Measurements from ENCODE around the gene EGFL7.

EGFL7 gene
- long read RNA-seq, donor 1, transcript EGFL7-202 (9 exons, 1,282 nt) = major isoform, 17 of 48 reads
- long read RNA-seq, donor 1, transcript EGFL7-204 (10 exons, 1,529 nt) = minor isoform, 13 of 48 reads
- long read RNA-seq, donor 1, partial matches to known transcripts = 17 of 48 reads
- long read RNA-seq, donor 1, other reads (novel, unspliced or antisense) = 0 of 48 reads
- long read RNA-seq, donor 2, transcript EGFL7-204 (10 exons, 1,529 nt) = minor isoform, 12 of 80 reads
- long read RNA-seq, donor 2, transcript EGFL7-202 (9 exons, 1,282 nt) = major isoform, 18 of 80 reads
- long read RNA-seq, donor 2, partial matches to known transcripts = 43 of 80 reads
- long read RNA-seq, donor 2, other reads (novel, unspliced or antisense) = 5 of 80 reads
- long read RNA-seq, donor 3, transcript EGFL7-204 (10 exons, 1,529 nt) = major isoform, 5 of 11 reads
- long read RNA-seq, donor 3, partial matches to known transcripts = 6 of 11 reads
- long read RNA-seq, donor 3, other reads (novel, unspliced or antisense) = 0 of 11 reads
- long read RNA-seq, donor 4, transcript EGFL7-204 (10 exons, 1,529 nt) = major isoform, 10 of 38 reads
- long read RNA-seq, donor 4, transcript EGFL7-202 (9 exons, 1,282 nt) = major isoform, 10 of 38 reads
- long read RNA-seq, donor 4, partial matches to known transcripts = 18 of 38 reads
- long read RNA-seq, donor 4, other reads (novel, unspliced or antisense) = 0 of 38 reads
- long read RNA-seq, donor 5, transcript EGFL7-202 (9 exons, 1,282 nt) = major isoform, 17 of 84 reads
- long read RNA-seq, donor 5, transcript EGFL7-204 (10 exons, 1,529 nt) = minor isoform, 6 of 84 reads
- long read RNA-seq, donor 5, partial matches to known transcripts = 61 of 84 reads
- long read RNA-seq, donor 5, other reads (novel, unspliced or antisense) = 0 of 84 reads
- long read RNA-seq, donor 6, transcript EGFL7-202 (9 exons, 1,282 nt) = minor isoform, 9 of 63 reads
- long read RNA-seq, donor 6, transcript EGFL7-204 (10 exons, 1,529 nt) = major isoform, 11 of 63 reads
- long read RNA-seq, donor 6, partial matches to known transcripts = 37 of 63 reads
- long read RNA-seq, donor 6, other reads (novel, unspliced or antisense) = 5 of 63 reads
- long read RNA-seq, donor 7, transcript EGFL7-202 (9 exons, 1,282 nt) = major isoform, 17 of 74 reads
- long read RNA-seq, donor 7, transcript EGFL7-204 (10 exons, 1,529 nt) = minor isoform, 15 of 74 reads
- long read RNA-seq, donor 7, partial matches to known transcripts = 30 of 74 reads
- long read RNA-seq, donor 7, other reads (novel, unspliced or antisense) = 10 of 74 reads
- long read RNA-seq, donor 8, transcript EGFL7-202 (9 exons, 1,282 nt) = major isoform, 11 of 39 reads
- long read RNA-seq, donor 8, transcript EGFL7-204 (10 exons, 1,529 nt) = minor isoform, 5 of 39 reads
- long read RNA-seq, donor 8, partial matches to known transcripts = 23 of 39 reads
- long read RNA-seq, donor 8, other reads (novel, unspliced or antisense) = 0 of 39 reads

- no peak for DNase-seq
Observed at GRCh38 chr9:136662656-136663581, at the start of gene EGFL7. Gene EGFL7, plus strand, starts transcription at chr9:136662916. Its CDS starts 5,367 bp downstream, at chr9:136668283.

GRCh38 chr9:136613824-136614371, 48.8 kb upstream of the EGFL7 start:
- peak; percentile 13 for DNase-seq

- DNase-seq = peak; percentile 4
Observed at GRCh38 chr9:136614372-136614922, 48.3 kb upstream of the EGFL7 start.

GRCh38 chr9:136614967-136615623, 47.6 kb upstream of the EGFL7 start:
- DNase-seq = peak; percentile 18

GRCh38 chr9:136615631-136616306, 46.9 kb upstream of the EGFL7 start:
- no peak for DNase-seq

GRCh38 chr9:136616307-136616635, 46.4 kb upstream of the EGFL7 start:
- DNase-seq = no peak

GRCh38 chr9:136616948-136617695, 45.6 kb upstream of the EGFL7 start:
- no peak for DNase-seq

- DNase-seq = peak; percentile 56
Observed at GRCh38 chr9:136617746-136618579, 44.8 kb upstream of the EGFL7 start.

- DNase-seq = peak; percentile 16
Observed at GRCh38 chr9:136618580-136619547, 43.9 kb upstream of the EGFL7 start.

GRCh38 chr9:136619742-136620440, 42.8 kb upstream of the EGFL7 start:
- DNase-seq = peak; percentile 65

GRCh38 chr9:136620441-136621018, 42.2 kb upstream of the EGFL7 start:
- DNase-seq = peak; percentile 76

- peak; percentile 82 for DNase-seq
Observed at GRCh38 chr9:136621019-136621733, 41.5 kb upstream of the EGFL7 start.

- DNase-seq = peak; percentile 33
Observed at GRCh38 chr9:136621734-136622093, 41.0 kb upstream of the EGFL7 start.

- DNase-seq = peak; percentile 29
Observed at GRCh38 chr9:136622538-136622948, 40.2 kb upstream of the EGFL7 start.
